ENCODE measurements around the gene ISCA1.
"Not testable (repeated sequence)": the region's sequence is repeated elsewhere in the genome, so short reads cannot be mapped to it uniquely, and the experiment has no call there.

ISCA1 gene

DNA sequence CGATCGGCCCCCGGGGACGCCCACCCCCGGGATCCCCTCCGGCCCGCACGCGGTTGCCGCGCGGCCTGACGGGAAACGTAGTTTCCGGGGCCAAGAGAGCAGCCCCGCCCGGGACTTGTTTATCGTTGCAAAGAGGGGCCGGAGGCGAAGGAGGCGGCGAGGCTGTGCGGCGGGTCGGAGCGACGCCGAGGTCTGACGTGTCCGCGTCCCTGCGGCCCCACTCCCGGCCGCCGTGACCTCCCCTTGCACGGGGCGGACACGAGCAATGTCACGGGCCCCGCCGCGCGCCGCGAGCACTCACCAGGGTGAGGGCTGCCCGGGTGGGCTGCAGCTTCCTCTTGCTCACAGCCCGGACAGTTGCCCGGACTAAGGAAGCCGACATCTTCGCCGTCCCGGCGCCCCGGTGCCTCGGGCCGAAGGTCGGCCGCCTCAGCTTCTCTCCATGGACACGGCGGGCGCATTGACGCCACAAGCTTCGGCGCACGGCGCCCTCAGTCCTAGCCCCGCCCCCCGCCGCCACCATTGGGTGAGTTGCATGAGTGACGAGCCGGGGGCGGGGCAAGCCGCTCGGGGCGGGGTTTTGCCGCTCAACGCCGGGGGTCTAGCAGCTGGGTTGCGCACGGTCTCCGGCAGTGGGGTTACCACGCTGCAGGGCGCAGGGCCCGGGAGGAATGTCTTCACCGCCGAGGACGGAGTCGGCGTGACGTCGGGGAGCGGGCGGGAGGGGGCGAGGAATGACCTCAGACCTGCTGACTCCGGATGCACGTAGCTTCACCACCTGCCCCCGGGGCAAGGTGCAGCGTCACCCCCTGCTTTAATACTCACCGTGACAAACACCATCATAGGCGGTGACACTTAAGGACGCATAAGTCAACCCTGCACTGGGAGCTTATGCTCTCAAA, at the start of gene ISCA1:
Gene ISCA1, minus strand, starts transcription at position 462 of the 902 bp plus-strand sequence. Its CDS starts 80 bp downstream, at position 382.
- FAIRE-seq = no peak

GRCh38 chr9:86330186-86330585, 47.8 kb upstream of the ISCA1 start:
- no peak for FAIRE-seq

GRCh38 chr9:86329649-86330048, 47.3 kb upstream of the ISCA1 start:
- no peak for FAIRE-seq

- no peak for FAIRE-seq
These were observed 45.8 kb upstream of the ISCA1 start for GRCh38 chr9:86328156-86328555.

DNA sequence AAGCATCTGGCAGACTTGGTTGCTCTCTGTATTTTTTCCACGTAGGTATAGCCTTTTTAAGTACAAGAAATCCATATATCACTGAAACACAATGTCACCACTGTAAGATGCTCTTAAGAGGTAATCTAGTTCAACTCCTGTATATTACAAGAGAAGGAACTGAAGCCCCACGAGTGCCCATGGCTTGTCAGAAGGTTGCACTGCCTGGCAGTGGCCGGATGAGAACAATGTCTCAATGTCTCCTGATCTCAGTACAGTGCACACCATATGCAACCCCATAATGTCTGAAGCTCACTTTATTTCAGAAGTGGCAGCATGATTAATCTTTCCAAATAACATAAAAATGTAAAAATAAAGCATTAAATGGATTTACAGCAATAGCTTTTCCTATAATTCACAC, 44.2 kb upstream of the ISCA1 start:
- FAIRE-seq = no peak

DNA sequence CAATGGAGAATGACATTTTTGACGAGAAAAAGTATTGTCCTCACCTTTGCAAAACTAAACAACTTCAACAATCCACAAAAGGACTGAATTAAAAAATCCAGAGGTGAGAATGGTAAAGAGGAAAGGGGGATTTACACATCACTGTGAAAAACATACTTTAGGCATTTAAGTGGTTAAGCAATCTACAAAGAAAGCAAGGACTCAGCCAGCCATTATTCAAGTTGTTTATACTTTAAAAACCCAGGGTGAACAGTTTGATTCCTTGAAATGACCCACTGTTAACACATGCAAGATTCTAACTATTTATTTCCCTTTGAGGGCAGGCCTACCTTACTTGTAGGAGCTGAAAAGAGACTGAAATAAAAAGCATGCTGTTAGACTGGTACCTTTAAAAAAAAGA, 42.6 kb upstream of the ISCA1 start:
- no peak for FAIRE-seq

DNA sequence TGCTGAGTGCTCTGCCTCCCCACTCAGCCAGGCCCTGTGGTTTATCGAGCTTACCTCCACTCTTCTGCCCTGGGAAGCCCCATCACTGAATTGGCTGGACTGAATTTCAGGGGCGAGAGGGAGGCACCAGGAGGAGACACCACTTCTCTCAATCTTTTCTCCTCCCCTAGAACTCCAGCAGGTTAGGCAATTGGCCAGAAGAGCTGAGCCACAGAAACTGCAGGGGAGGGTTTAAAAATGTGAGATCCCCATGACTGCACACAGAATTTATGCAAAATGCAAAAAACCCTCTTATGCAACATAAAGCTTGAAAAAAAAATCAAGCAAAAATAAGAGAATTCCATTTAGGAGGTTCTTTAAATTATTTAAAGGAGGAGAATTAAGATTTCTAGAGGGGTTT, 42.0 kb upstream of the ISCA1 start:
- no peak for FAIRE-seq

GRCh38 chr9:86322973-86323644, 40.8 kb upstream of the ISCA1 start:
- no peak for FAIRE-seq

DNA sequence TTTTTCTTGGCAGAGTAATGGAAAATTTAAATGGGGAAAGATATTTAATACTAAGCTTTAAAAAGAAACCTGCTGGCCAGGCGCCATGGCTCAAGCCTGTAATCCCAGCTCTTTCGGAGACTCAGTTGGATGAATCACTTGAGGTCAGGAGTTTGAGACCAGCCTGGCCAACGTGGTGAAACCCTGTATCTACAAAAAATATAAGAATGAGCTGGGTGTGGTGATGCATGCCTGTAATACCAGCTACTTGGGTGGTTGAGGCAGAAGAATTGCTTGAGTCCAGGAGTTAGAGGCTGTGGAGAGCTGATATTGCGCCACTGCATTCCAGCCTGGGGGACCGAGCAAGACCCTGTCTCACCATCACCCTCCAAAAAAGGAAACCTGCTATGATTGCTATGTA, 39.0 kb upstream of the ISCA1 start:
- no peak for FAIRE-seq

GRCh38 chr9:86318187-86318586, 35.8 kb upstream of the ISCA1 start:
- no peak for FAIRE-seq

GRCh38 chr9:86315078-86315477, 32.7 kb upstream of the ISCA1 start:
- no peak for FAIRE-seq

DNA sequence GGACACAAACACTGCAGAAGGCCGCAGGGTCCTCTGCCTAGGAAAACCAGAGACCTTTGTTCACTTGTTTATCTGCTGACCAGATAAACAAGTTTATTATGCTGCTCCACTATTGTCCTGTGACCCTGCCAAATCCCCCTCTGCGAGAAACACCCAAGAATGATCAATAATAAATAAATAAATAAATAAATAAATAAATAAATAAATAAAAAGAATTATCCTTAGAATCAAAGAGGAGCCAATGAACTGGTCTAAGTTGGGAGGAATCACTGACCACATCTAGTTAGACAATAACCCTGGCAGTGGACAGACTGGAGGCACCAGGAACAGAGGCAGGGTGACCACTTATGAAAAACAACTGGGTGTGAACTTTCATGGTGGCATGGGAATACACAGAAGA, 30.6 kb upstream of the ISCA1 start:
- not testable (repeated sequence) for FAIRE-seq

DNA sequence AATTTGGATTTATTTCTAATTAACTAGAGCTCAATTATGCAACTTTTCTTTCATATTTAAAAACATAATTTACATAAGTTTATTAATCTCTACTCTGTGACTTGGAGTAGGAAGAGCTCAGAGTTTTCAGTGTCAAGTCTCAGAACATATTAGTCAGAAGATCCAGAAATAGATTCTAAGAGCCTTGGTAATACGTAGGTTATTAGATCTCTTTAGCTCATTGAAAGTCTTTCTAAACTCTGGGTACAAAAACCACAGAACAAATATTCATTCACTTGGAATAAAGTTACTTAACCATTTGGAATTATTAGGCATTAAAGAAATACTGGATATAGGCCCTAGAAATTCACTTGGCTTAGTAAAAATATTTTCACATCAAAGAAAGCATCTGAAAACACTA, 26.3 kb upstream of the ISCA1 start:
- FAIRE-seq = no peak

- FAIRE-seq = no peak
These were observed 21.9 kb upstream of the ISCA1 start for GRCh38 chr9:86304236-86304730.

DNA sequence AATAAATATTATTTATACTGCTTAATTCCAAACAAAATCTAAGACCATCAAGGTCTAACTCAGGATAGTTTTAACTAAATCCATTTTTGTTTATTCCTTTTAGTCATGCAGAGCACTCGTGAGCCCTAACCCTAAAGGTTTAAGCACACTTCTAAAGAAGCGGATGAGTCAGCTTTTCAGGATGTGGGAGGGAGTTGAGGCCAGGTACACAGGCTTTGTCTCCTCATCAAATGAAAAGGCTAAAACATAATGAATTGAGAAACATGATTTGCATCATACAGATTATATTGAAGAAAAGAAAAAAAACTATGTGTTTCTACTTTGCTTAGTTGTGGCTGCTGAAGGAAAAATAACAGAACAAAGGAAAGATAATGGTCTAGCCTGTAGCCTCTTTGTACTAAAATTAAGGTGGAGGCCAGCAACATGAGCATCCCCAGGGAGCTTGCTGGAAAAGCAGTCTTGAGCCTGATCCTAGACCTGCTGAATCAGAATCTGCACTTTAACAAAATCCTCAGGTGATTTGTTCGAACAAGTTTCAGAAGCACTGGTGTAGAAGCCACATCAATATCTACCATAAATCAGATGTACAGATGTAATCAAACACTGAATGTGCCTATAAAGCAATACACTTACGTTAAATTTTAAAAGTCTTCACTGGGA, 21.1 kb upstream of the ISCA1 start:
- FAIRE-seq = no peak

DNA sequence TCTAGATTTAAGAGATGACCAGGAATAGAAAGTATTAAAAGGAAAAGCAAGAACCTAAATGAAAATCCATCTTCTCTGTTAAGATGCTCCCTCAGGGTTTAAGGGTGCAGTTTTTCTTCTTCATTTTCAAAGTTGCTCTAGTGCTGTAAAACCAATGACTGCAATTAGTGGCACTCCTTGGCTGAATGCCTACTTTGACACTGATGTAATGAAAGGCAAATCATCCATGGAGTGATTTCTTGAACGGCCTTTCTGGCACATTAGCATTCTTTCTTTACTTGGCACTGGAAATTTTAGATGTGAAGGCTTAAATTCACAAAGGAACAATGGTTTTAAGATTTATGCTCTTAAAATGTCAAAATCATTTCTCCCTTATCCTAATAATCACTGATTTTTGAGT, 19.3 kb upstream of the ISCA1 start:
- FAIRE-seq = no peak

- no peak for FAIRE-seq
These were observed 18.4 kb upstream of the ISCA1 start for GRCh38 chr9:86300701-86301100.

GRCh38 chr9:86298873-86299272, 16.5 kb upstream of the ISCA1 start:
- no peak for FAIRE-seq

GRCh38 chr9:86290341-86290740, 8.0 kb upstream of the ISCA1 start:
- FAIRE-seq = not testable (repeated sequence)

- FAIRE-seq = peak; percentile 60
These were observed 6.3 kb upstream of the ISCA1 start for GRCh38 chr9:86288499-86289198.

- FAIRE-seq = no peak
These were observed 4.7 kb upstream of the ISCA1 start for GRCh38 chr9:86287013-86287412.

DNA sequence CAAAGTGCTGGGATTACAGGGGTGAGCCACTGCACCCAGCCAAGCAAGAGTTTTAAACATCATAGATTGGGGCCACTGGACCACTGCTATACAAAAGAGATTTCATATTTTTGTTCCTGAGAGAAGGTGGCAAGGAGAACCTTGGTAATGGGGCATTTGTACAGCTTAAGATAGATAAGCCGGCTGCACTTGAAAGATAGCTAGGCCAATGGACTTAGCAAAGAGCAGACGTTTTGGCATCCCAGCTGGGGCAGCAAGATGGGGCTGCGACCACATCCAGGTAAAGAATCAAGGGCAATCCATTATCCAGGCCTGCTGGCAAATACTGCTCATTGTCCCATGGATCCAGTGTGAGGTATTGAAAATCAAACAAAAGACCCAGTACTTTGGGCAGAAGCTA, 3.9 kb upstream of the ISCA1 start:
- no peak for FAIRE-seq

- no peak for FAIRE-seq
These were observed 2.9 kb upstream of the ISCA1 start for GRCh38 chr9:86285261-86285660.

Data from islet of Langerhans (tissue), 1 donor.